Fibroblast of villous mesenchyme (primary cell): ENCODE results near the gene DCAF7. TPM values are rescaled to one million over a fixed set of nuclear protein-coding genes. Genes with fewer than 3 reads are reported as not detected.

ENCODE experiments used
- DNase-seq: peaks from one replicate; pipeline ENCODE4 v3.0.0-alpha.2; 2010; ENCODE audit warnings: low read depth
- H3K4me3 ChIP-seq: 2 replicates; pipeline ENCODE4 v1.5.1; 2011; ENCODE audit warnings: low read depth, mild to moderate bottlenecking, low read length
- CTCF ChIP-seq: IDR thresholded peaks from 2 replicates; pipeline ENCODE4 v1.5.1; 2012; ENCODE audit warnings: low read depth, mild to moderate bottlenecking, low read length; ENCODE audit not compliant: insufficient read depth
- total RNA-seq: library from RNA; depleted of rRNA; stranded (reverse); fragments of >200 nt; gene quantifications from 2 replicates; pipeline ENCODE4 v1.2.3, GENCODE V29; 2012

Gene DCAF7
- total RNA-seq, 1 donor = 52.7 TPM

GRCh38 chr17:63524051-63524450 lies 26.2 kb upstream of the DCAF7 start:
- DNase-seq = no peak
- H3K4me3 ChIP-seq = no peak overlapping the region
- TF ChIP-seq CTCF = no peak

- no peak overlapping the region for H3K4me3 ChIP-seq
- no peak for TF ChIP-seq CTCF
- DNase-seq = no peak
Measured at GRCh38 chr17:63525190-63525946, 24.9 kb upstream of the DCAF7 start.

- no peak for DNase-seq
- no peak for TF ChIP-seq CTCF
- no peak overlapping the region for H3K4me3 ChIP-seq
Measured at GRCh38 chr17:63526861-63527260, 23.4 kb upstream of the DCAF7 start.

DNA sequence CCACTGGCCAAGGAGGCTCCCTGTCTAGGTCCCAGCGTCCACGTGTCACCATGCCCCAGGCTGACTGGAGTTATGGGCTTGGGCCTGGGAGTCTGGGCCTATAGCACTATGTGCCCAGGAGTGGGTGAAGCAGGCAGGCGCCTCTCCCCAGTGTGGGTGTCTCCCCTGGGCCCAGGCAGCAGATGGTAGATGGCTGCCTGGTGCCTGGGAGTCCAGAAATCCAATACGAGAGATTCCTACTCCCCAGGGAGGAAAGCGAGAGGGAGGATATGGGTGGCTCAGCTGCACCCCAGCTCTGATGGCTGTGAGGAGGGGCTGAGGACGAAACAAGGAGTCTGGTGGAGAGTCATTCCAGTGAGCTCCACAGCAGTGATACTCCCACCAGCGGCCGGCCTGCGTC lies 22.1 kb upstream of the DCAF7 start:
- no peak for DNase-seq
- no peak for TF ChIP-seq CTCF
- H3K4me3 ChIP-seq = no peak overlapping the region

DNA sequence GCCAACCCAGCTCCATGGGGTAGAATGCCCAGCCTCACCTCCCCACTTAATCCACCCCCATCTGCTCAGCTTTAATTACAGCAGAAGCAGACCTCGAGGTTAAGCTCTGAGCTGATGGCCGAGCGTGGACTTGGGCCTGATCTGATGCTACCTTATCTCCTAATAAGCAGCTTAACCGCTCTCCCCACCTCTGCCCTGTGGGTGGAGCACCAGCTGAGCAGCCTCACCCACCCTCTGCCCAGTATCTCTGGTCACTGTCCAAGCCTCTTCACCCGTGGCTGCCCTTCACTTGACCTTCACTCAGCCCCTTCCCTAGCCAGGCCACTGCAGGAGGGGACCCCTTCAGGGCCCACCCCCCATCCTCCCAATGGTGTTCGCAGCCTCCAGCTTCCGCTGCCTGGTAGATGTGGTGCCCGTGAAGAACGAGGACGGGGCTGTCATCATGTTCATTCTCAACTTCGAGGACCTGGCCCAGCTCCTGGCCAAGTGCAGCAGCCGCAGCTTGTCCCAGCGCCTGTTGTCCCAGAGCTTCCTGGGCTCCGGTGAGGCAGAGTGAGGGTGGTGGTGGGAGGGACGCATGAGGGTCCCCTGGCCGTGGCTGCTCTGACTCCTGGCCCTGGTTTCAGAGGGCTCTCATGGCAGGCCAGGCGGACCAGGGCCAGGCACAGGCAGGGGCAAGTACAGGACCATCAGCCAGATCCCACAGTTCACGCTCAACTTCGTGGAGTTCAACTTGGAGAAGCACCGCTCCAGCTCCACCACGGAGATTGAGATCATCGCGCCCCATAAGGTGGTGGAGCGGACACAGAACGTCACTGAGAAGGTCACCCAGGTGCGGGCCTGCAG lies 20.3 kb upstream of the DCAF7 start:
- no peak for DNase-seq
- TF ChIP-seq CTCF = no peak
- H3K4me3 ChIP-seq = no peak overlapping the region

GRCh38 chr17:63530557-63531021 lies 19.7 kb upstream of the DCAF7 start:
- DNase-seq = no peak
- no peak for TF ChIP-seq CTCF

More at GRCh38 chr17:63530557-63531021, 19.7 kb upstream of the DCAF7 start:
- H3K4me3 ChIP-seq = no peak overlapping the region
